Measurements from ENCODE around the gene ASTN2.

GRCh38 chr9:116466271-116467235 lies 948.3 kb downstream of the ASTN2 start:
- TF ChIP-seq CTCF (IDR thresholded peaks at IDR 0.05; ENCODE audit: insufficient read depth, low read depth, low read length): no peak
- no peak for TF ChIP-seq EZH2 (IDR thresholded peaks at IDR 0.05; ENCODE audit: insufficient read depth, low read length)
